ENCODE data around the gene SREBF2. TPM values are rescaled to one million over a fixed set of nuclear protein-coding genes. Genes with fewer than 3 reads are reported as not detected.

SREBF2 gene
- total and polyA plus RNA-seq, 9 of the 15 experiments (the other 6 are each of a cell fraction or from before 2014, with no cell fraction given) = 1.1 to 84.2 (median 26.9) TPM

DNA sequence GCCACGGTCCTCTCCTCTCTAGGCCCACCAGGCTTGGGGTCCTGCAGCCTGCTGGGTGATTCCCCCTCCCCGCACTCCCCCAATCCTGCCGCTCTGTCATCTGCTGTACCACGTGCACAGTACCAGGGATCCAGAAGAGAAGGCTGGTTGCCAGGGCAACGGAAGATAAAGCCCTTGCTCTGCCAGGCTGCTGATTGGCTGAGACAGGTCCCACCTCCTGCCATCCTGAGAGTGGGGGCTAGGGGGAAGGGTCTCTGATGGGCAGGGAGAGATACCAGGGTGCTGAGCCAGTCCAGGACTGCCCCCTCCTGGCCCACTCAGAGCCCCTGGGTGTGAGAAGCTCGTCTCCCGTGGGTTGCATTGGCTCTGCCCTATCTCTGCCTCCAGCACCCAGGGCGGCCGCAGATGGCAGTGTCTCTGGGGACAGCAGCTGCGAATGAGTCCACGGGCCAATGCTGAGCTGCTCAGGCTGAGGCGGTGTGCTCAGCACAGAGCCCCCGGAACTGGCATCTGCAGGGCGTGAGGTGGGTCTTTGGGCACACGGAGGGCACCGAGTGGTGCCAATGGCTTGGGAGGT is 119.1 kb downstream of the SREBF2 start, which contains the start of gene SMIM45 (continued):
- TF ChIP-seq, protein P1, sequence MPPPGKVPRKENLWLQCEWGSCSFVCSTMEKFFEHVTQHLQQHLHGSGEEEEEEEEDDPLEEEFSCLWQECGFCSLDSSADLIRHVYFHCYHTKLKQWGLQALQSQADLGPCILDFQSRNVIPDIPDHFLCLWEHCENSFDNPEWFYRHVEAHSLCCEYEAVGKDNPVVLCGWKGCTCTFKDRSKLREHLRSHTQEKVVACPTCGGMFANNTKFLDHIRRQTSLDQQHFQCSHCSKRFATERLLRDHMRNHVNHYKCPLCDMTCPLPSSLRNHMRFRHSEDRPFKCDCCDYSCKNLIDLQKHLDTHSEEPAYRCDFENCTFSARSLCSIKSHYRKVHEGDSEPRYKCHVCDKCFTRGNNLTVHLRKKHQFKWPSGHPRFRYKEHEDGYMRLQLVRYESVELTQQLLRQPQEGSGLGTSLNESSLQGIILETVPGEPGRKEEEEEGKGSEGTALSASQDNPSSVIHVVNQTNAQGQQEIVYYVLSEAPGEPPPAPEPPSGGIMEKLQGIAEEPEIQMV (tag; conservative IDR thresholded peaks at IDR 0.05; ENCODE audit: low read depth) = no peak
- peak; percentile 36; the same call in 1 of the 2 replicates for TF ChIP-seq RAD51 (IDR thresholded peaks at IDR 0.05; ENCODE audit: borderline replicate concordance, low read depth)
- TF ChIP-seq, protein P2, sequence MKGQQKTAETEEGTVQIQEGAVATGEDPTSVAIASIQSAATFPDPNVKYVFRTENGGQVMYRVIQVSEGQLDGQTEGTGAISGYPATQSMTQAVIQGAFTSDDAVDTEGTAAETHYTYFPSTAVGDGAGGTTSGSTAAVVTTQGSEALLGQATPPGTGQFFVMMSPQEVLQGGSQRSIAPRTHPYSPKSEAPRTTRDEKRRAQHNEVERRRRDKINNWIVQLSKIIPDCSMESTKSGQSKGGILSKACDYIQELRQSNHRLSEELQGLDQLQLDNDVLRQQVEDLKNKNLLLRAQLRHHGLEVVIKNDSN (CRISPR knock-in tag; IDR thresholded peaks at IDR 0.05) = peak; percentile 56
- TF ChIP-seq MTA2 (IDR thresholded peaks at IDR 0.05; ENCODE audit: low read depth) = no peak
- TF ChIP-seq, protein P3, sequence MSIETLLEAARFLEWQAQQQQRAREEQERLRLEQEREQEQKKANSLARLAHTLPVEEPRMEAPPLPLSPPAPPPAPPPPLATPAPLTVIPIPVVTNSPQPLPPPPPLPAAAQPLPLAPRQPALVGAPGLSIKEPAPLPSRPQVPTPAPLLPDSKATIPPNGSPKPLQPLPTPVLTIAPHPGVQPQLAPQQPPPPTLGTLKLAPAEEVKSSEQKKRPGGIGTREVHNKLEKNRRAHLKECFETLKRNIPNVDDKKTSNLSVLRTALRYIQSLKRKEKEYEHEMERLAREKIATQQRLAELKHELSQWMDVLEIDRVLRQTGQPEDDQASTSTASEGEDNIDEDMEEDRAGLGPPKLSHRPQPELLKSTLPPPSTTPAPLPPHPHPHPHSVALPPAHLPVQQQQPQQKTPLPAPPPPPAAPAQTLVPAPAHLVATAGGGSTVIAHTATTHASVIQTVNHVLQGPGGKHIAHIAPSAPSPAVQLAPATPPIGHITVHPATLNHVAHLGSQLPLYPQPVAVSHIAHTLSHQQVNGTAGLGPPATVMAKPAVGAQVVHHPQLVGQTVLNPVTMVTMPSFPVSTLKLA (conservative IDR thresholded peaks at IDR 0.05) = 0 out of 4 replicates have a peak, but pooled peaks of 1 of the 2 experiments have one; percentile 12
- TF ChIP-seq CSDE1 (IDR thresholded peaks at IDR 0.05) = no peak
- TF ChIP-seq, protein P4, sequence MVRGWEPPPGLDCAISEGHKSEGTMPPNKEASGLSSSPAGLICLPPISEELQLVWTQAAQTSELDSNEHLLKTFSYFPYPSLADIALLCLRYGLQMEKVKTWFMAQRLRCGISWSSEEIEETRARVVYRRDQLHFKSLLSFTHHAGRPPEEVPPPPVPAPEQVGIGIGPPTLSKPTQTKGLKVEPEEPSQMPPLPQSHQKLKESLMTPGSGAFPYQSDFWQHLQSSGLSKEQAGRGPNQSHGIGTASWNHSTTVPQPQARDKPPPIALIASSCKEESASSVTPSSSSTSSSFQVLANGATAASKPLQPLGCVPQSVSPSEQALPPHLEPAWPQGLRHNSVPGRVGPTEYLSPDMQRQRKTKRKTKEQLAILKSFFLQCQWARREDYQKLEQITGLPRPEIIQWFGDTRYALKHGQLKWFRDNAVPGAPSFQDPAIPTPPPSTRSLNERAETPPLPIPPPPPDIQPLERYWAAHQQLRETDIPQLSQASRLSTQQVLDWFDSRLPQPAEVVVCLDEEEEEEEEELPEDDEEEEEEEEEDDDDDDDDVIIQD (CRISPR knock-in tag; IDR thresholded peaks at IDR 0.05) = no peak
- TF ChIP-seq SOX6 (IDR thresholded peaks at IDR 0.05) = no peak
